Smooth muscle cell (in vitro differentiated cells): Measurements from ENCODE around the gene ZNF490. TPM values are rescaled to one million over a fixed set of nuclear protein-coding genes. Genes with fewer than 3 reads are reported as not detected.
"Not testable (repeated sequence)": the region's sequence is repeated elsewhere in the genome, so short reads cannot be mapped to it uniquely, and the experiment has no call there.

Source experiments
- DNase-seq: peaks from one replicate; lab custom pipeline; 2025; ENCODE audit not compliant: unreplicated experiment; lab: John Stamatoyannopoulos, UW
- H2AFZ ChIP-seq: fragments of 200-600 bp; sonication (generic); 2 replicates; pipeline ENCODE4 v1.6.0; 2016; ENCODE audit warnings: antibody characterized with exemption, low read depth, mild to moderate bottlenecking
- H3F3A ChIP-seq: fragments of 200-600 bp; sonication (generic); 2 replicates; pipeline ENCODE4 v1.6.0; 2017; ENCODE audit warnings: antibody characterized with exemption, low read depth
- H3K27ac ChIP-seq: fragments of 200-600 bp; sonication (generic); 2 replicates; pipeline ENCODE4 v1.5.1; 2016; ENCODE audit warnings: low read depth, mild to moderate bottlenecking
- H3K27me3 ChIP-seq: fragments of 200-600 bp; sonication (generic); 2 replicates; pipeline ENCODE4 v1.6.1; 2016; ENCODE audit warnings: low read depth, mild to moderate bottlenecking
- H3K36me3 ChIP-seq: fragments of 200-600 bp; sonication (generic); 2 replicates; pipeline ENCODE4 v1.5.1; 2016; ENCODE audit warnings: low read depth
- H3K4me1 ChIP-seq: fragments of 200-600 bp; sonication (generic); 2 replicates; pipeline ENCODE4 v1.5.1; 2016; ENCODE audit warnings: low read depth
- H3K4me2 ChIP-seq: fragments of 200-600 bp; sonication (generic); 2 replicates; pipeline ENCODE4 v1.6.0; 2016; ENCODE audit warnings: mild to moderate bottlenecking
- H3K4me3 ChIP-seq: fragments of 200-600 bp; sonication (generic); 2 replicates; pipeline ENCODE4 v1.5.1; 2016; ENCODE audit warnings: mild to moderate bottlenecking
- H3K79me2 ChIP-seq: fragments of 200-600 bp; sonication (generic); 2 replicates; pipeline ENCODE4 v1.6.0; 2016; ENCODE audit warnings: low read depth, mild to moderate bottlenecking
- H3K9ac ChIP-seq: fragments of 200-600 bp; sonication (generic); 2 replicates; pipeline ENCODE4 v1.6.0; 2016; ENCODE audit warnings: low read depth
- H3K9me3 ChIP-seq: fragments of 200-600 bp; sonication (generic); replicated peaks from 2 replicates; pipeline ENCODE4 v1.5.1; 2016; ENCODE audit warnings: low read depth
- H4K20me1 ChIP-seq: fragments of 200-600 bp; sonication (generic); 2 replicates; pipeline ENCODE4 v1.6.0; 2016; ENCODE audit warnings: low read depth
- WGBS: methylation state at CpG from one replicate; pipeline ENCODE4 v1.1.7; 2016; ENCODE audit warnings: low lambda C conversion rate; 5-methylcytosine and 5-hydroxymethylcytosine counted together
- polyA plus RNA-seq: library from polyadenylated mRNA; unstranded; fragments of >200 nt; fragmentation: Nextera tagmentation; extraction: Ambion mirVana; gene quantifications from 2 replicates; pipeline ENCODE4 v1.2.1, GENCODE V29; 2016
- total RNA-seq: library from RNA; depleted of rRNA; stranded (reverse); fragments of >200 nt; gene quantifications from 2 replicates; pipeline ENCODE4 v1.2.3, GENCODE V29; 2014
- TF ChIP-seq, protein P1 (sequence below): fragments of 200-600 bp; sonication (generic); IDR thresholded peaks from 2 replicates; pipeline ENCODE4 v1.5.1; 2017; ENCODE audit warnings: borderline replicate concordance, mild to moderate bottlenecking, antibody characterized with exemption; ENCODE audit not compliant: insufficient read depth, poor library complexity, severe bottlenecking

The ZNF490 gene
- total and polyA plus RNA-seq, 2 experiments from 2014 or later, result 1.1 to 7.1 TPM

DNA sequence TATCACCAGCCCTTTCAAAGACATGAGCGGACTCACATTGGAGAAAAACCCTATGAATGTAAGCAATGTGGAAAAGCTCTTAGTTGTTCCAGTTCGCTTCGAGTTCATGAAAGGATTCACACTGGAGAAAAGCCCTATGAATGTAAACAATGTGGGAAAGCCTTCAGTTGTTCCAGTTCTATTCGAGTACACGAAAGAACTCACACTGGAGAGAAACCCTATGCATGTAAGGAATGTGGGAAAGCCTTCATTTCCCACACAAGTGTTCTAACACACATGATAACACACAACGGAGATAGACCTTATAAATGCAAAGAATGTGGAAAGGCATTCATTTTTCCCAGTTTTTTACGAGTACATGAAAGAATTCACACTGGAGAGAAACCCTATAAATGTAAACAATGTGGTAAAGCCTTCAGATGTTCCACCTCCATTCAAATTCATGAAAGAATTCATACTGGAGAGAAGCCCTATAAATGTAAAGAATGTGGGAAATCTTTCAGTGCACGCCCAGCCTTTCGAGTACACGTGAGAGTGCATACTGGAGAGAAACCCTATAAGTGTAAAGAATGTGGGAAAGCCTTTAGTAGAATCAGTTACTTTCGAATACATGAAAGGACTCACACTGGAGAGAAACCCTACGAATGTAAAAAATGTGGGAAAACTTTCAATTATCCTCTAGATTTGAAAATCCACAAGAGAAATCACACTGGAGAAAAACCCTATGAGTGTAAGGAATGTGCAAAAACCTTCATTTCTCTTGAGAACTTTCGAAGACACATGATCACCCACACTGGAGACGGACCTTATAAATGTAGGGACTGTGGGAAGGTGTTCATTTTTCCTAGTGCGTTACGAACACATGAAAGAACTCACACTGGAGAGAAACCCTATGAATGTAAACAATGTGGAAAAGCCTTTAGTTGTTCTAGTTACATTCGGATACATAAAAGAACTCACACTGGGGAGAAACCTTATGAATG is 17.7 kb upstream of the ZNF490 start:
- Histone ChIP-seq H3K79me2 (peaks cover 20% of the 10 kb centered on the region), H3K9me3 (peaks cover 39% of the 10 kb centered on the region), H4K20me1 (peaks cover 2% of the 10 kb centered on the region), H3K4me2 (no peak overlapping the region), H3K4me3 (no peak overlapping the region), H3F3A (peaks cover 22% of the 10 kb centered on the region), H3K27ac (no peak overlapping the region), H3K4me1 (no peaks in the 10 kb centered on the region), H3K27me3 (no peaks in the 10 kb centered on the region), H3K9ac (no peak overlapping the region), H2AFZ (no peak overlapping the region), H3K36me3 (peaks cover 68% of the 10 kb centered on the region)
- 97% methylated on average over 17 of the region's 17 CpGs for WGBS
- TF ChIP-seq, protein P1, sequence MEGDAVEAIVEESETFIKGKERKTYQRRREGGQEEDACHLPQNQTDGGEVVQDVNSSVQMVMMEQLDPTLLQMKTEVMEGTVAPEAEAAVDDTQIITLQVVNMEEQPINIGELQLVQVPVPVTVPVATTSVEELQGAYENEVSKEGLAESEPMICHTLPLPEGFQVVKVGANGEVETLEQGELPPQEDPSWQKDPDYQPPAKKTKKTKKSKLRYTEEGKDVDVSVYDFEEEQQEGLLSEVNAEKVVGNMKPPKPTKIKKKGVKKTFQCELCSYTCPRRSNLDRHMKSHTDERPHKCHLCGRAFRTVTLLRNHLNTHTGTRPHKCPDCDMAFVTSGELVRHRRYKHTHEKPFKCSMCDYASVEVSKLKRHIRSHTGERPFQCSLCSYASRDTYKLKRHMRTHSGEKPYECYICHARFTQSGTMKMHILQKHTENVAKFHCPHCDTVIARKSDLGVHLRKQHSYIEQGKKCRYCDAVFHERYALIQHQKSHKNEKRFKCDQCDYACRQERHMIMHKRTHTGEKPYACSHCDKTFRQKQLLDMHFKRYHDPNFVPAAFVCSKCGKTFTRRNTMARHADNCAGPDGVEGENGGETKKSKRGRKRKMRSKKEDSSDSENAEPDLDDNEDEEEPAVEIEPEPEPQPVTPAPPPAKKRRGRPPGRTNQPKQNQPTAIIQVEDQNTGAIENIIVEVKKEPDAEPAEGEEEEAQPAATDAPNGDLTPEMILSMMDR, result no peak
- DNase-seq, result no peak

DNA sequence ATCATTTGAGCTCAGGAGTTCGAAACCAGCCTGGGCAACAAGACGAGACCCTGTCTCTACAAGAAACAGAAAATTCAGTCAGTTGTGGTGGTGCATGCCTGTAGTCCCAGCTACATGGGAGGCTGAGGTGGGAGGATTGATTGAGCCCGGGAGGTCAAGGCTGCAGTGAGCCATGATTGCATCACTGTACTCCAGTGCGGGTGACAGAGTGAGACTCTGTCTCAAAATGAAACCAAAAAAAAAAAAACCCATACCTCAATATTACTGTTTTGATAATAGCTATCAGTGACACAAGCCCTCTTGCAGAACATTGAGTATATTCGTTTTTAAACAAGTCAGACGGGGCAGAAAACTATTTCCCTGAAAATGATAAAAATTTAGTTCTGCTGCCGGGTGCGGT is 16.3 kb upstream of the ZNF490 start:
- H3K4me2 ChIP-seq, result no peak overlapping the region
- H3K27me3 ChIP-seq, result no peaks in the 10 kb centered on the region
- 85% methylated on average over 8 of the region's 8 CpGs for WGBS
- H3K9ac ChIP-seq, result no peak overlapping the region
- DNase-seq, result no peak
- no peaks in the 10 kb centered on the region for H3K4me1 ChIP-seq
- no peak overlapping the region for H3K27ac ChIP-seq
- no peak overlapping the region for H2AFZ ChIP-seq
- peaks cover 39% of the 10 kb centered on the region for H3K9me3 ChIP-seq
- H3K4me3 ChIP-seq, result no peak overlapping the region
- TF ChIP-seq, protein P1, result no peak
- H4K20me1 ChIP-seq, result peaks cover 11% of the 10 kb centered on the region
- peaks cover 16% of the 10 kb centered on the region for H3F3A ChIP-seq
- H3K79me2 ChIP-seq, result peaks cover 31% of the 10 kb centered on the region
- H3K36me3 ChIP-seq, result peaks cover 70% of the 10 kb centered on the region

DNA sequence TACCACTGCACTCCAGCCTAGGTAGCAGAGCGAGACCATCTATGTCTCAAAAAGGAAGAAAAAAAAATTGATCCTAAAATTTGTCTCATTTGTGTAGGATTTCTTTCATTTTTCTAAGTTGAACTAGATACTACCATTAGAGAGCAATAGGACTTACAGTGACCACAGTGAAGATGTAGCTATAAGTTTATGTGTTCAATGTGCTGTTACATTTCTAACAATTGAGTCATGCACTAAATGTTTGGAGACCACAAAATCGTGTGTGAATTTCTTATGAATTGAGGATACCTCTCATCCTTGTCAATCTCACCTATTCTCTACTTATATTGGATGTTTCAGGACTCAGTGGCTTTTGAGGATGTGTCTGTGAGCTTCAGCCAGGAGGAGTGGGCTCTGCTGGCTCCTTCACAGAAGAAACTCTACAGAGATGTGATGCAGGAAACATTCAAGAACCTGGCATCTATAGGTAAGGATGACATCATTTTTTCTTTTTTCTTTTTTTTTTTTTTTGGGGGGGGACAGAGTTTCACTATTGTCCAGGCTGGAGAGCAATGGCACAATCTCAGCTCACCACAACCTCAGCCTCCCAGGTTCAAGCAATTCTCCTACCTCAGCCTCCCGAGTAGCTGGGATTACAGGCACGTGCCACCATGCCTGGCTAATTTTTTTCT is 12.9 kb upstream of the ZNF490 start:
- Histone ChIP-seq H3K9ac (no peak overlapping the region), H3K36me3 (peaks cover 46% of the 10 kb centered on the region), H3K79me2 (peaks cover 54% of the 10 kb centered on the region), H2AFZ (no peak overlapping the region), H3K4me3 (no peak overlapping the region), H3F3A (peaks cover 9% of the 10 kb centered on the region), H3K27ac (no peak overlapping the region), H3K27me3 (no peaks in the 10 kb centered on the region), H3K4me2 (no peak overlapping the region), H4K20me1 (peaks cover 33% of the 10 kb centered on the region), H3K4me1 (no peaks in the 10 kb centered on the region), H3K9me3 (peaks cover 29% of the 10 kb centered on the region)
- TF ChIP-seq, protein P1, result no peak
- no peak for DNase-seq
- 98% methylated on average over 4 of the region's 4 CpGs for WGBS

DNA sequence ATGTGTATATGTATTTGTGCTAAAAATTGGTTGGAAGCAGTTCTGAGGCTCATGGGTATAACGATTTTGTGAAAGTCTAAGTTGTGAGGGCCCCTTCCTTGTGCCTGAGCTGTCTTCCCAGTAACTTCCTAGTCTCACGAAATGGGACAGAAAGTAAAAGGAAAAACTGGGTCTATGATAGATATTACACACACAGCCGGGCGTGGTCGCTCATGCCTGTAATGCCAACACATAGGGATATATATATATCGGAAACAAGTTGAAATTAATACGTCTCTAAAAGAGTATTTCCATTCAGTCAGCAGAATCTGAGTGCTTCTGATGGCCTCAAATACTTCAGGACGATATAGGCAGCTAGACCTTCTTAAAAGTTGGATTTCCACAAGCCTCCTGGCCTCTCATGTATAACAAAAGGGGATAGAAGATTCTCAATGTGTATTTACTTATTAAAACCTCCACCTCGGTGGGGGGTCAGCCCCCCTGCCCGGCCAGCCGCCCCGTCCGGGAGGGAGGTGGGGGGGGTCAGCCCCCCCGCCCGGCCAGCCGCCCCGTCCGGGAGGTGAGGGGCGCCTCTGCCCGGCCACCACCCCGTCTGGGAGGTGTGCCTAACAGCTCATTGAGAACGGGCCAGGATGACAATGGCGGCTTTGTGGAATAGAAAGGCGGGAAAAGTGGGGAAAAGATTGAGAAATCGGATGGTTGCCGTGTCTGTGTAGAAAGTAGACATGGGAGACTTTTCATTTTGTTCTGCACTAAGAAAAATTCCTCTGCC is 10.8 kb upstream of the ZNF490 start:
- Histone ChIP-seq H3K36me3 (peaks cover 27% of the 10 kb centered on the region), H4K20me1 (peaks cover 54% of the 10 kb centered on the region), H3K9me3 (peaks cover 14% of the 10 kb centered on the region), H3K79me2 (peaks cover 75% of the 10 kb centered on the region)
- not testable (repeated sequence) for H3K4me3 ChIP-seq, H3F3A ChIP-seq, H3K4me1 ChIP-seq, DNase-seq, H3K4me2 ChIP-seq, H2AFZ ChIP-seq, H3K27ac ChIP-seq, H3K9ac ChIP-seq, H3K27me3 ChIP-seq
- 99% methylated on average over 8 of the region's 26 CpGs for WGBS
